Effector CD4-positive, alpha-beta T cell (primary cell): Measurements from ENCODE around the gene CNN2.

ENCODE experiments used
- DNase-seq: peaks from one replicate; pipeline ENCODE4 v3.0.0-alpha.2; 2020
- total RNA-seq: gene quantifications from one replicate; lab custom pipeline; 2026; lab: John Stamatoyannopoulos, UW

CNN2 gene
- 225 reads per million, percentile 93 among the genes with 10 or more reads in this experiment for total RNA-seq

GRCh38 chr19:1025960-1026782, at the start of gene CNN2:
Gene CNN2, plus strand, starts transcription at chr19:1026608. Its CDS starts 54 bp downstream, at chr19:1026662.
- peak; percentile 55 for DNase-seq

GRCh38 chr19:977058-977464, 49.3 kb upstream of the CNN2 start:
- no peak for DNase-seq

DNA sequence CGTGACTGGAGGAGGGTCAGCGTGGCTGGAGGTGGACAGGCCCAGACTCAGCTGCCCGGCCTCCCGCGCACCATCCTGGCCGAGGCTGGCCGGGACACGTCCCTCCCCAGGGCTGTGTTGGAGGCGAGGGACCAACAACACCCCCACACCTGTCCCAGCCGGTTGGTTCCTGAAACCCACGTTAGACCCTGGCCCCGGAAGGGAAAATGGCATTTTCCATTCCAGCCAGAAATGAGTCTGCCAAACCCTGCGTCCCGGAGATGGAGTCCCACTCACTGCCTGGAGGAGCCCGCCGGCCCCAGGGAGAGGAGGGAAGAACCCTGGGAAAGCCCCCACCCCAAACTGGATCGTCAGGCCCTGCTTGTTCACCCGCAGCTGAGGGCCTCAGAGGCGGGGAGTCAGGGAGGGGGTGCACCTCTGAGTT, 47.1 kb upstream of the CNN2 start:
- no peak for DNase-seq

DNA sequence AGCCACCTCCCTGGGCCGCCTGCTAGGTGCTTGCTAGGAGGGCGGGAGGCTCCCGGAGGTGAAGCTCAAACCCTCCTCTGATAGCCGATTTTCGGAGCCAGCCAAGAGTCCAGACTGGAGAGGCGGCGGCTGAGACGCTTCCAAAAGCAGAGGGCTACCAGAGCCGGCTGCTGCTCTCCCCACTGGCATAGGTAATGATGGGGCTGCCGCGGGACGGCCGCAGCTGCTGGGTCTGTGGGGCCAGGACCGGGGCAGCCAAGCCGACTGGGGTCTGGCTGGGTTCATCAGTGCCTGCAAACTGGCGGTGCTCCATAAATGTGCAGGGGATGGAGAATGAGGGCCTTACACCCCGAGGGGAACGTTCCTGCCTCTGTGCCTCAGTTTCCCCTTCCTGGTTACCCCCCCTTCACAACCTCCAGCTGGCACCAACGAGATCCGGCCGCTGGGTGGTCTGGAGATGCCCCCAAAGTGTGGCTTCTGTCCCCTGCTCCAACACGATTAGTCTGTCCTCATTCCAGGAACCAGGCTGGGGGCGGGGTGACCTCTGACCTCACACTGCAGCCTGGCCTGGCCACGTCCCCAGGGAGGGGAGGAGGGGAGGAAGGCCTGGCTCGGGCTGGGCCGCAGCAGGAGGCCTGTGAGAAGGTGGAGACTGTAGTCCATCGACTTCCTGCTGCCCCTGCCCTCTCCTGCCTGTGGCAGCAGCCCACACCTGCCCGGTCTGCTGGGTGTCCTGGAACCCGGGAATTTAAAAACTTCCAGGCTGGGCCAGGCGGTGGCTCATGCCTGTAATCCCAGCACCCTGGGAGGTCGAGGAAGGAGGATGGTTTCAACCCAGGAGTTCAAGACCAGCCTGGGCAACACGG, 46.0 kb upstream of the CNN2 start:
- DNase-seq: no peak

GRCh38 chr19:982567-983170, 43.7 kb upstream of the CNN2 start:
- peak; percentile 67 for DNase-seq

- DNase-seq: peak; percentile 83
Measured at GRCh38 chr19:984165-984967, 42.0 kb upstream of the CNN2 start, which contains the start of gene WDR18. Gene WDR18, plus strand, starts transcription at chr19:984345. Its CDS starts 9 bp downstream, at chr19:984354.

DNA sequence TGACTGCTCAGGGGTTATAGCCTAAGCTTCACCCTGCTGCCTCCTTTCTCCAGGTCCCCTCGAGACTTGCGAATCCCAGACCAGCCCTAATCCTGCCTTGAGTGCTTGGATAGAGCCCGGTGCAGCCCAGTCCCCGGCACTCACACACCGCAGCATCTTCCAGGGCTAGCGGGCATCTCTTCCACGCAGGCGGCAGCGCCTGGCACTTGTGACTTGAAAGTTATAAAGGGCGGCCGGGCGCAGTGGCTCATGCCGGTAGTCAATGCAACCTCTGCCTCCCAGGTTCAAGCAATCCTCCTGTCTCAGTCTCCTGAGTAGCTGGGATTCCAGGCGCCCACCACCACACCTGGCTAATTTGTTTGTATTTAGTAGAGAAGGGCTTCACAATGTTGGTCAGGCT, 40.3 kb upstream of the CNN2 start:
- no peak for DNase-seq

- DNase-seq: no peak
Measured at GRCh38 chr19:988081-988480, 38.3 kb upstream of the CNN2 start.

GRCh38 chr19:988510-988909, 37.9 kb upstream of the CNN2 start:
- no peak for DNase-seq

DNA sequence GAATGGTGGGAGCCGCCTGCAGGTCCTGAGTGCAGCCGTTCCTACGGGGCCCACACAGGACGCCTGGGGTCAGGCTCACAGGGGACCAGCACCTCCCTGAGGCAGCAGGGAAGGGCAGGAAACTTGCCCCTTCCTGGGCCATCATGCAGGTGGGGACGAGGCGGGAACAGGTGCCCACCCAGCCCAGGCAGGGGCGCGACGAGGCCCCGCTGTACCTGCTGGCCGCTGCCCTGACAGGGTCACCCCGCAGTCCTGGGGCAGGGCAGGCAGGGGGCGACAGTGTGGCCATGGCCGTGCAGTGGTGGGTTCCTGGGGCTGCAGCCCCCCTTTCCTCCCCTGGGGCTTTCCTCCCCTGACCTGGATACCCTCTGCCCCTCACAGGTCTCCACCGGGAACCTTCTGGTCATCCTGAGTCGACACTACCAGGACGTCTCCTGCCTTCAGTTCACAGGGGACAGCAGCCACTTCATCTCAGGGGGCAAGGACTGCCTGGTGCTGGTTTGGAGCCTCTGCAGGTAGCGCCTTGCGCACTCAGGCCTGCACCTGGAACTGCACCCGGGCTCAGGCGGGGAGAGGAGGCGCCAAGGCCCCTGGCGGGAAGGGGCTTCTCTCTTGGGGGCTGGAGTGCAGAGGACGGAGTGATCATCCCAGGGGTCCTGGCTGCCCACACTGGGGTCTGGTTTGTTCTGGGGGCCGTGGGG, 36.9 kb upstream of the CNN2 start:
- DNase-seq: no peak

GRCh38 chr19:990119-990571, 36.3 kb upstream of the CNN2 start:
- no peak for DNase-seq

GRCh38 chr19:990746-991145, 35.7 kb upstream of the CNN2 start:
- no peak for DNase-seq

DNA sequence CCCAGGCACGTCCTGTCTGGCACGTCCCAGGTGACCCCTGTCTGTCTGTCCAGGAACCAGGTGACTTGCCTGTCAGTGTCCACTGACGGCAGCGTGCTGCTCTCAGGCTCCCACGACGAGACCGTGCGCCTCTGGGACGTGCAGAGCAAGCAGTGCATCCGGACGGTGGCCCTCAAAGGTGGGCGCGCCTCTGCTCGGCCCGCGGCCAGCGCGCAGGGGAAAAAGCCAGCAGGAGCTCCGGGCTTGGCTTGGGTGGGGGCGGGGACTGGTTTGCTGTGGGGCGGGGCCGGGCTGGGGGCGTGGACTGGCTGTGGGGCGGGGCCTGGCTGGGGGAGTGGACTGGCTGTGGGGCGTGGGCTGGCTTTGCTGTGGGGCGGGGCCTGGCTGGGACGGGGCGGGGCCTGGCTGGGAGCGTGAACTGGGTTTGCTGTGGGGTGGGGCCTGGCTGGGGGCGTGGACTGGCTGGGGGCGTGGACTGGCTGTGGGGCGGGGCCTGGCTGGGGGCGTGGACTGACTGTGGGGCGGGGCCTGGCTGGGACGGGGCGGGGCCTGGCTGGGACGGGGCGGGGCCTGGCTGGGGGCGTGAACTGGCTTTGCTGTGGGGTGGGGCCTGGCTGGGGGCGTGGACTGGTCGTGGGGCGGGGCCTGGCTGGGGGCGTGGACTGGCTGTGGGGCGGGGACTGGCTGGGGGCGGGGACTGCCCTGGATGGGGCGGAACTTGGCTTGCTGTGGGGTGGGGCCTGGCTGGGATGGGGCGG, 35.1 kb upstream of the CNN2 start:
- DNase-seq: peak; percentile 49

DNA sequence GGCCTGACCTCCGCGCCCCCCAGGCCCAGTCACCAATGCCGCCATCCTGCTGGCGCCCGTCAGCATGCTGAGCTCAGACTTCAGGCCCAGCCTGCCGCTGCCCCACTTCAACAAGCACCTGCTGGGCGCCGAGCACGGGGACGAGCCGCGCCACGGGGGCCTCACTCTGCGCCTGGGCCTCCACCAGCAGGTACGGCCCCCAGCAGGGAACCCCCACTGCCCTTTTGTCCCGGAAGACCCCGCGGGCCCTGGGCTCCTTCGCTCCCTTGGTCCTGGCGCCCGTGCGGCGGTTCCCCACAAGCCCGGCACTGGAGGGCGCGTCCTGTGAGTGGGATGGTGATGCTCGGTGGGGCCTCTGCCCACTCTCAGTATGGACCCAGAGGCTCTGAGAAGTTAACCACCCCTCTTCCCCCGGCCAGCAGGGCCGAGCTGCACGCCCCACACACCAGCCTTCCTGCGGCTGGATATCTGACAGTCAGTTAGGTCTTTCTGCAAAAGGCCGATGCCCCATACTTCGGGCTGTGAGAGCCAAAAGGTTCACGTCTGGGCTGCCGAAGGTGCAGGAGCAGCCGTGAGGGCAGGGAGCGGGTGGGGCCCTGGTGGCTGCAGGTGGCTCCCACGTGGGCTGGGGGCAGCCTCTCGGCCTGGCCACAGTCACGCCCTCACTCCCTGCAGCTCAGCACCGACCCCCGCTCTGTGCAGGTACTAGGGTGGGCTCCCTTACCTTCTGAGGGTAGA, 34.3 kb upstream of the CNN2 start:
- DNase-seq: no peak

GRCh38 chr19:992670-993055, 33.7 kb upstream of the CNN2 start:
- DNase-seq: no peak

GRCh38 chr19:993361-993830, 33.0 kb upstream of the CNN2 start:
- no peak for DNase-seq

DNA sequence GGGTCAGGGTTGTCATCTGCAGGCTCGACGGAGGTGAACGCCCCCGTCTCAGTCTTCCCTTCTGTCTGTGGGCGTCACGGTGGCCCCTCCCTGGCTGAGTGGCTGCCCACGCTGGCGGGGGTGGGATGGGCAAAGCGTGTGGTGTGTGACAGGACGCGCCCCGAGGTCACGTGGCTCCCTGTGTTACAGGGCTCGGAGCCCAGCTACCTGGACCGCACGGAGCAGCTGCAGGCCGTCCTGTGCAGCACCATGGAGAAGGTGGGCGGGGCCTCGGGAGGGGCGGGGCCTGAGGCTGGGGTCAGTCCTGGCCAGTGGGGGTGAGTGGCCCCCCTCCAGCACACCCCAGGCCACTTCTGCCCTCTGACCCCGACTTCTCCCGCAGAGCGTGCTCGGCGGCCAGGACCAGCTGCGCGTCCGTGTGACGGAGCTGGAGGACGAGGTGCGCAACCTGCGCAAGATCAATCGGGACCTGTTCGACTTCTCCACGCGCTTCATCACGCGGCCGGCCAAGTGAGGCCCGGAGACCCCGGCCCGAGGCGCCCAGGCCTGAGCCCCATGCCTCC, 32.5 kb upstream of the CNN2 start:
- DNase-seq: no peak

- DNase-seq: no peak
Measured at GRCh38 chr19:994516-994915, 31.9 kb upstream of the CNN2 start.

DNA sequence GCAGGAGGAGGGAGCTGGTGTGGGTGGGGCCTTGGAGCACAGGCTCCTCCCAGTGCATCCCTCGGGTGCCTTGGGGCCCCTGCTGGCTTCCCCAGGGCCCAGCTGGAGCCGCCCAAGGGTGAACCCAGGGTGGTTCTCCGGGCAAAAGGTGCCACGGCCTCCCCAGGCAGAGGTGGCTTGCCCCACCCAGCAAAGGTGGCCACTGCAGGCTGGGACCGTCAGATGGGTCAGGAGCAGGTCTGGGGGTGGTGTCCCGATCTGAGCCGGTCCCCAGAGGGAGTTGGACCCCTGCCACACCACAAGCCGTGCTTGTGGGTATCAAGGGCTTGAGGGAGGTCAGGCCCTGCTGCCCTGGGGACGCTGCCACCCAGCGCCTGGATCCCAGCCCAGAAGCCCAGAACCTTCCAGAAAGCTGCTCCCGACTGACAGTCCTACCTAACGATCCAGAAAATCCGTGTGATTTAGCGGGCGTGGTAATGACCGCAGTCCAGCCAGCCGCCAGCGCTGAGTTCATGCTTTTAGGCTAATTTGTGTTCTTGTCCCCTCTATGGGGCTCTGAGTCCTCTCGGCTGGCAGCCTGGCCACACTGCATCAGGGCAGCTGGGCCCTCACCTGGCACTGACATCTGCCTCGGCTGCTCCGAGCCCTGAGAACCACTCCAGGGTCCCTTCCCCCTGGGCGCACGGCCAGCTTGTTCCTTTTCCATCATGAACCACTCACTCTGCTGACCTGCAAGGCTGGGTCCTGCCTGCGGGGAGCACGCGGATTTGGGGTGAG, 31.2 kb upstream of the CNN2 start:
- no peak for DNase-seq
